ENCODE results near the gene KIF4A. TPM values are rescaled to one million over a fixed set of nuclear protein-coding genes. Genes with fewer than 3 reads are reported as not detected.
A peak's percentile ranks its signal among the peaks of the same experiment; 100 is the strongest.

The KIF4A gene
- total RNA-seq, 2 donors from 2014 or later: 8.7 to 33.7 TPM

GRCh38 chrX:70257423-70258288, 32.2 kb upstream of the KIF4A start:
- no peak overlapping the region for H3K27ac ChIP-seq
- no peaks in the 10 kb centered on the region for H3K9me3 ChIP-seq
- H3K4me1 ChIP-seq: no peaks in the 10 kb centered on the region
- no peak for DNase-seq
- no peak overlapping the region for H3K9ac ChIP-seq (ENCODE audit: low read depth in 2 of 2, low read length in 2 of 2)
- intact Hi-C loops (cut with DNase I): no loop called here
- TF ChIP-seq CTCF (IDR thresholded peaks at IDR 0.05): no peak
- H3K4me3 ChIP-seq: no peak overlapping the region
- no peaks in the 10 kb centered on the region for H3K27me3 ChIP-seq
- no peaks in the 10 kb centered on the region for H3K36me3 ChIP-seq

GRCh38 chrX:70260104-70260503, 29.8 kb upstream of the KIF4A start, which contains the start of gene P2RY4:
Gene P2RY4, minus strand, starts transcription at chrX:70260204. Its CDS starts 580 bp downstream, at chrX:70259624.
- H3K27me3 ChIP-seq: no peaks in the 10 kb centered on the region
- no peaks in the 10 kb centered on the region for H3K4me1 ChIP-seq
- TF ChIP-seq CTCF (IDR thresholded peaks at IDR 0.05): no peak
- H3K27ac ChIP-seq: no peak within 1 kb of the TSS
- DNase-seq: no peak
- H3K9me3 ChIP-seq: no peaks in the 10 kb centered on the region
- intact Hi-C loops (cut with DNase I): loop anchor here (5.0 kb wide), 1 partner anchor 63 kb away; no protein-coding TSS in a partner anchor
- H3K36me3 ChIP-seq: no peaks in the 10 kb centered on the region
- no peak within 1 kb of the TSS for H3K9ac ChIP-seq (ENCODE audit: low read depth in 2 of 2, low read length in 2 of 2)
- no peak within 1 kb of the TSS for H3K4me3 ChIP-seq

- no peak overlapping the region for H3K27ac ChIP-seq
- DNase-seq: peak; percentile 56
- H3K9me3 ChIP-seq: no peaks in the 10 kb centered on the region
- no peaks in the 10 kb centered on the region for H3K27me3 ChIP-seq
- no peaks in the 10 kb centered on the region for H3K4me1 ChIP-seq
- intact Hi-C loops (cut with DNase I): loop anchor here (5.0 kb wide), 1 partner anchor 66 kb away; no protein-coding TSS in a partner anchor
- no peaks in the 10 kb centered on the region for H3K36me3 ChIP-seq
- TF ChIP-seq CTCF (IDR thresholded peaks at IDR 0.05): peak; percentile 35
- no peak overlapping the region for H3K4me3 ChIP-seq
- no peak overlapping the region for H3K9ac ChIP-seq (ENCODE audit: low read depth in 2 of 2, low read length in 2 of 2)
These were observed 26.8 kb upstream of the KIF4A start for GRCh38 chrX:70262952-70263567.

GRCh38 chrX:70264784-70265183, 25.1 kb upstream of the KIF4A start:
- intact Hi-C loops (cut with DNase I): loop anchor here (5.0 kb wide), 1 partner anchor 67 kb away; no protein-coding TSS in a partner anchor
- no peak overlapping the region for H3K27ac ChIP-seq

More at GRCh38 chrX:70264784-70265183, 25.1 kb upstream of the KIF4A start:
- Histone ChIP-seq H3K4me3 (no peak overlapping the region), H3K9ac (ENCODE audit: low read depth in 2 of 2, low read length in 2 of 2) (no peak overlapping the region), H3K9me3 (no peaks in the 10 kb centered on the region), H3K36me3 (no peaks in the 10 kb centered on the region), H3K4me1 (no peaks in the 10 kb centered on the region), H3K27me3 (no peaks in the 10 kb centered on the region)
- DNase-seq: no peak
- TF ChIP-seq CTCF (IDR thresholded peaks at IDR 0.05): no peak

All from colonic mucosa (tissue), 4 donors.